ENCODE data around the gene PRKD1.

Gene PRKD1

GRCh38 chr14:29838752-29839151, 88.9 kb downstream of the PRKD1 start:
- no peak for DNase-seq
- no peak for ATAC-seq

GRCh38 chr14:29836395-29836794, 91.3 kb downstream of the PRKD1 start:
- ATAC-seq (no peak), DNase-seq (no peak)

GRCh38 chr14:29832042-29832441, 95.6 kb downstream of the PRKD1 start:
- DNase-seq (no peak), ATAC-seq (no peak)

DNA sequence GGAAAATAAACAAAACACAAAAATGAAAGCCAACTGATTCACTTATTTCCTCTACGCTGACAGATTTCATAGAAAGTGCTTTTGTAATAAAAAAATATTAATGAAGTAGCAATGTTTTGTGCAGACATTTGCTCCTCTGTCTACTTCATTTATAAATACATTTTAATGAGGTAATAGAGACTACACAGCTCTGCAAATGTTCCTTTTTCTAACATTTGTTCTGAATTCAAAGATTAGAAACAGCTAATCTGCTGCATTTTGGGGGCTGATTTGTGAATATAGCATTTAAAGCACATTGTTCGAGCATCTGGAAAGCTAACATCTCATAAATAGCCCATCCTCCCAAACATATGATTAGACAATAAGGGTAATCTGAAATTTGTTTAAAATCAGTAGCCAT, 97.8 kb downstream of the PRKD1 start:
- ATAC-seq: no peak
- DNase-seq: no peak

- ATAC-seq (no peak), DNase-seq (no peak)
Measured at GRCh38 chr14:29823816-29824215, 103.8 kb downstream of the PRKD1 start.

DNA sequence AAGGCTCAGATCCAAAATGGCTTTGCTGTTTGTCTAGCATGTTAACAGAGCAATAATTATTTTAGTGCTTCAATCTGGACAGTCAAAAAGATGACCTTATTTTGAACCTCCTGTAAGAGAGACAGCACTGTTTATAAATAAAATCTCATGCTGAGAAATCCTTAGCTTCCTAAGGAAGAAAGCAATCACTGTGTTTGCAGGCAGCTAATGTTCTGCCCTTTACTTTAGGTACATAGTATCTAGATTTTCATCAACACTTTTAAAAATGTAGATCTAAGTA, 105.3 kb downstream of the PRKD1 start:
- DNase-seq (no peak), ATAC-seq (no peak)

DNA sequence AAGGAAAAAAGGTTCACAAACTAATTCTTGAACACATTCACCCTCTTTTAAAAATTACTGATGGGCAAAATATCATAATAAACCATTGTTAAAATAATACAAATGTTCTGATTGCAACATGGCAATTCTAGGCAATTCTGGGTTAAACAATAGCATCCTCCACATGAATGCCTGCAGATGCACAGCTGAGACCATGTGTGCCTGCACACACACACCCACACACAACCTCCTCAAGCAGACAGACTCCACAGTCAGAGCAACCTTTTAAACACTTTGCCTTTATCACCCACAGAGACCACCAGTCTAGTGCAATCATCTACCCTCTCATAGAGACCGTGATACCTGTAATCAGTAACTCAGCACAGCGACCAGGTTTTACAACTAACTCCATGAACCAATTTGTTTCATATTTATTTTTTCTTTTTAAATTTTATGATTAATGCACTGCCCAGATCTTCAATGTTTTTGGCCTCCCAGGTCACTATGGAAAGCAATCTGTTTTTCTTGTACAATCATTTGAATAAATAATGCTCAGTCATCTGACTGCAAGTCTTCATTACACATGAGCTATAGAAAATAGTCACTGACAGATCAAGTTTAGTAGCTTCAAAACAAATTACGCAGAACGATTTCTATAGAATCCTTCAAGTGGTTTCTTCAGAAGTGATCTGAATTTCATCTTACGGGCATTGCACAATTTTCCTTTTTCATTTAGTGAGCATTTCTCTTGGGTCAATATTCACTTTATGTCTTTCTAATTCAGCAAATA, 105.8 kb downstream of the PRKD1 start:
- no peak for ATAC-seq
- DNase-seq: no peak

- ATAC-seq: no peak
Measured at GRCh38 chr14:29821242-29821641, 106.4 kb downstream of the PRKD1 start.

DNA sequence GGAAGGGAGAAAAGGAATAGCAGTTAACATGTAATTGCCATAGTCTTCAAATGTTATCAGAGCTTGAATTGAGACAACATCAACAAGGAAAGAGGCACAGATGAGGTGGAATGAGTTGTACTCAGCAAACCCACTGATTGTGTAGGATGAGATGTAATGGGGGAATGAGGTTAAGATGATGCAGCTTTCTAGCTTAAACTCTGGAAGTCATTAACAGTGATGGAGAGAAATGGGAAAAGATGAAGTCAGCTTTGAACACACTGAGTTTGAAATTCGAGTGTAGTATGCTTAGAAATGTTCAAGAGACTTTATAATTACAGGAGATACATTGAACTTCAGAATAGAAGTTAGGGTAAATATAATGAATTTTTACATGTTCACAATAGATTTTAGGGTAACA, 106.9 kb downstream of the PRKD1 start:
- ATAC-seq: no peak

More at GRCh38 chr14:29821242-29821641, 106.4 kb downstream of the PRKD1 start:
- no peak for DNase-seq

DNA sequence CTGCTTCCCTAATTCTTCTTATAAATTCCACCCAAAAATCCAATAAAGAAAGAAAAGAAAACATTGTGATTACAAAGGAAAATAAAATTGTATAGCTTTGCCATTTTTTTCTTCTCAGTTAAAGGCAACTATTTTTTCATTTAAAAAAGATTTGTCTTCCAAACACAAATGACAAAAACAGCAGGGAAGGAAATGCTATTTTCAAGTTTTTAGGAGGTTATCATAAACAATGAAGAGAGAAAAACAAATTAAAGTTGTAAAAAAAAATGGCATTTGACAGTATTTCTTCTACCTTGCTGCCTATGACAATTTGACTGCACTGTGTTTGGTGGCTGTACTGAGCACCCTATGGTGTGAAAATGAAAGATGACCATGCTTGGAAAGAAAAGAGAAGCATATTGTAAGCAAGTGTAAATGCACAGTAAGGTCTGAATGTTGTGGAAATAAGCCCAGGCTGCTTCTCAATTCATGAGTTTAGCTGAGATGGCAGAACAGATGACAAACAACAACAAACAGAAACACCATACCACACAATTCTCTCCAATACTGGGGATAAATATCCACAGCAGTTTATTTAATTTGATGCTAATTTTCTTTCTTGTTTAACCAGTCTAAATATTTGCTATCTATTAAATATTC, 109.8 kb downstream of the PRKD1 start:
- ATAC-seq: no peak

More for the DNA sequence above, 106.9 kb downstream of the PRKD1 start:
- no peak for DNase-seq

GRCh38 chr14:29815016-29815674, 112.5 kb downstream of the PRKD1 start:
- ATAC-seq: no peak
- DNase-seq: no peak

More for the DNA sequence above, 109.8 kb downstream of the PRKD1 start:
- no peak for DNase-seq

GRCh38 chr14:29814156-29815015, 113.3 kb downstream of the PRKD1 start:
- ATAC-seq: no peak
- DNase-seq: no peak

DNA sequence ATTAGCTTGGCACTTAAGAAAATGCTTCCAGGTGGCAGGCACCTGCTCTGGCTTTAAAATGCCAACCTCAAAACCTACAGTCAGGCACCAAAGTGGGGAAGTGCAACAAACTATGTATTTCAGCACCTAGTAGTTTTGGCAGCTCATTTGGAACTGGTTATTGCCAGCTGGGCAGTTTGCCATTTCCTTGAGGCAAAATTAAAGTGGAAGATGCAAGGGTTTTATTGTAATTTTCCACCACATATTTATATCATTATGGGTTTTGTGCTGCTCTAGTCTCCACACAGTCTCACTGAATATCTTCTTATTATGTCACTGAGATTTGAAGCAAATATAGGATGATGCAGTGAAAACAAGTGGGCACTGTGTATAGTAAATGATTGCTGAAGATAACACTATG, 117.0 kb downstream of the PRKD1 start:
- no peak for ATAC-seq
- DNase-seq: no peak

- DNase-seq: no peak
- no peak for ATAC-seq
Measured at GRCh38 chr14:29810064-29810463, 117.6 kb downstream of the PRKD1 start.

- DNase-seq: no peak
- no peak for ATAC-seq
Measured at GRCh38 chr14:29806124-29806517, 121.5 kb downstream of the PRKD1 start.

DNA sequence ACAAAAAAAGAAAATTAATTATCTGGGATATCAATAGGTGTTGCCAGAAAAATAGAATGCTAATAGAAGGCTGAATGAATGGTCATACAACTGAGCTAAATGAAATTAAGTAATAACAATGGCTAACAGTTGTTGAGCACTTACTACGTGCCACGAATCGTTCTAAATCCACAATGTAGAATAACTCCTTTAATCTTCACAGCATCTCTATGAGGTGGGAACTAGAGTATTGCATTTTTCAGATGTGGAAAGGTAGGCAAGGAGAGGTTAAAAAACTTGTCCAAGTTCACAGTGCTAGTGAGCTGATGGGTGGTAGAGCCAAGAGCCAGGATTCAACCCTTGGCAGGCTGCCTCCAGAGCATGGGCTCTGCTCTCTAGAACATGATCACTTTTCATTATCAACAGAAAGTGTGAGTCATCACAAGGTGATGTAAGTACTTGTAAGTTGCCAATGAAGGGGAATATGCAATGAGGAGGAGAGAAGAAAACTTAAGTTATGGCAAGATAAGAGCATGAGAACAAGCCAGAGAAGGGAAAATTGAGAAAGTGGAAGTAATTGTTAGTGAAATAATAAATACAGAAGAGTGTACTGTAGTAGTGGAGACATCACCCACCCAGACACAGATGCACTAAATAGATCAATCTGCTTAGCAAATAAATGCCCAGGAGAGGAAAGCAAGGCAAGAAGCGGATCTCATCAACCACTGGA, 122.1 kb downstream of the PRKD1 start:
- ATAC-seq: no peak
- DNase-seq: no peak

GRCh38 chr14:29804481-29805266, 123.0 kb downstream of the PRKD1 start:
- DNase-seq (no peak), ATAC-seq (no peak)

- DNase-seq (no peak), ATAC-seq (no peak)
Measured at GRCh38 chr14:29803045-29803444, 124.6 kb downstream of the PRKD1 start.

DNA sequence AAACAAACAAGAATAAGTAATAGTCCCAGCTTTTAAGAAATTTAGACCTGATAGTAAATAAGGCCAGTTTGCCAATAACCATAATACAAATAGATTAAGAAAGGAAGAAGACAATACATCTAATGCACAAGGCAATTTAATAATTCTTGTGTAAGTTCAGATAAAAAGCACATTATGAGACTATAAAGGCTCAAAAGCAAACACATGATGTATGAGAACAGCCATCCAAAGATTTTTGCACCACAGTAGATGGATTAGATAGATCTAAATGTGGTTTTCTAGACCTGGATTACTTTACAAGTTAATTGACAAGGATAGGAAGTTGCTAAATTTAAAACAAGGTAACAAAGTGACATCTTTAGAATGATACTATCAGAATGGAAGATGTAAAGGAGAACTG, 125.4 kb downstream of the PRKD1 start:
- ATAC-seq: no peak
- DNase-seq: no peak

DNA sequence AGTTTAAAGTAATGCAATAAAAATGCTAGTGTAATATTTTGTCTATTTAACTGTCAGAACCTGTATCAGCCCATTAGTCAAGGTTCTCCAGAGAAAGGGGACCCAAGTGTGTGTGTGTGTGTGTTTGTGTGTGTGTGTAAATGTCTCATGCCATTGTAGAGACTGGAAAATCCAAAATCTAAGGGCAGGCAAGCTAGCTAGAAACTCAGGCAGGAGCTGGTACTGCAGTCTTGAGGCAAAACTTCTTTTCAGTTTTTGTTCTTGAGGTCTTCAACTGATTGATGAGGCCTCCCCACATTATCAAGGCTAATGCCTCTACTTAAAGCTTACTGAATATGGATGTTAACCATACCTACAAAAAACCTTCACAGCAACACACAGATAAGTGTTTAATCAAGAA, 126.7 kb downstream of the PRKD1 start:
- ATAC-seq (no peak), DNase-seq (no peak)

DNA sequence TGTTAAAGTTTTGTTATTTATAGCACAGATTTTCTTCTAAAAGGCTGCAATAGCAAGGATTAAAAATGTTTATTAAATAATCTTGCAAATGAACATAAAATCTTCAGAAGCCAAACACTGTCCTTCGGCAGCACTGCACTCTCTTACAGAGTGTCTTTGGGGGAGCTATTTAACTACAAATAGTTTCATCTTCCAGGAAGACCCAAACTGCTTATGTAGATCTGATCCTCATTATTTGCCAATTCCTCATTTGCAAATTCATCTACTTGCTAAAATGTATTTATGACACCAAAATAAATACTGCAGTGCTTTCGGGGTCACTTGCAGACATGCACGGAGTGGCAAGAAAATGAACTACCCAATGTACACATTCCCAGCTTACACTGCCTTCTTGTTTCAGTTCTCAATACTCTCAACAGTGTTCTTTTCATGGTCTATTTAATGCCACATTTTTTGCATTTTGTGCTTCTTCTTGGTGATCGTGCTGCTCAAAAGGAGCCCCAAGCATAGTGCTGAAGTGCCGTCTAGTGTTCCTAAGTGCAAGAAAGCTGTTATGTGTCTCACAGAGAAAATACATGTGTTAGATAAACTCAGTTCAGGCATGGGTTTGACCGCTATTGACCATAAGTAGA, 128.1 kb downstream of the PRKD1 start:
- no peak for ATAC-seq

More for the DNA sequence above, 128.1 kb downstream of the PRKD1 start:
- DNase-seq: no peak

Measured in stimulated activated naive CD8-positive, alpha-beta T cell treated with anti-CD3 and anti-CD28 coated beads, Interleukin-15, Interleukin-2, amounts not matched to agents 100 U/mL and 50 U/mL, for 24 hours (primary cell).